DND-41 (cell line): Measurements from ENCODE around the gene PDPN.

Source experiments
- EZH2 ChIP-seq: IDR thresholded peaks from 3 replicates; pipeline ENCODE4 v1.6.1; 2012; ENCODE audit warnings: borderline replicate concordance, low read depth, mild to moderate bottlenecking, moderate library complexity, low read length, inconsistent platforms; ENCODE audit not compliant: severe bottlenecking
- TF ChIP-seq, protein P1 (sequence below): IDR thresholded peaks from 2 replicates; pipeline ENCODE4 v1.5.1; 2012; ENCODE audit warnings: borderline replicate concordance, low read length, moderate library complexity, mild to moderate bottlenecking; ENCODE audit not compliant: poor library complexity, severe bottlenecking; ENCODE audit errors: extremely low read depth

DNA sequence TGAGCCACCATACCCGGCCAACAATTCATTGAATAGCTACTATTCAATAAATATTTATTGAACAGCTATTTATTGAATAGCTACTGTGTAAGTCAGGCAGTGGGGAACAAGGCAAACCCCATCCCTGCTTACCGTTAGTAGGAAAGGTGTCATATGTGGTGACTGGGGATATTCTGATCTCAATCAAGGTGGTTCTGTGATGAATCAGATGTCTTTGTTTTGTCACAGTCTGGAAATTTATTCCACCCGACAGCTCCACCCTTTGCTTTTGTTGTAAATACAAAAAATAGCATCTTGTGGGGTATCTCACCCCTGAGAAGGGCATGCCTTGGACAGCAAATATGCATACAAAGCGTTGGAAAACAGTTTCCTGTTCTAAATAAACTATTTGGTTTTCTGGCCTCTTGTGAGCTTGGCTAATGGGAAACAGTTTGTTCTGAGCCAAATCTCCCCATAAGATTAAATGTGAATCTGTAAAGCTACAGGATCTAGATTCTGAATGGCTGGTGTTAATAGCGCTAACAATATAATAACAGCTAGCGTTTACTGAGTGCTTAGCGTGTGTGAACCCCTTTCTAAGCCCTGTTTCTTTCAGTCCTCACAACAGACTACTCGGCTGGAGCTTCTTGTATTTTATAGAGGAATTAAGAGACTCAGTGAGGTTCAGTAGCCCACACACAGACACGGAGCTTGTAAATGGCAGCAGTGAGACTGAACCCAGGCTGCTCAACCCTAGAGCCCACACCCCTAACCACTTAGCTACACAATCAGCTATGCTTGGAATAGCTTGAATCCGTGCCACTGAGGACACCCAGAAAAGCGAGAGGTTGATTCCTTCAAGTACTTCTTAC lies 5.5 kb downstream of the PDPN start:
- TF ChIP-seq, protein P1, sequence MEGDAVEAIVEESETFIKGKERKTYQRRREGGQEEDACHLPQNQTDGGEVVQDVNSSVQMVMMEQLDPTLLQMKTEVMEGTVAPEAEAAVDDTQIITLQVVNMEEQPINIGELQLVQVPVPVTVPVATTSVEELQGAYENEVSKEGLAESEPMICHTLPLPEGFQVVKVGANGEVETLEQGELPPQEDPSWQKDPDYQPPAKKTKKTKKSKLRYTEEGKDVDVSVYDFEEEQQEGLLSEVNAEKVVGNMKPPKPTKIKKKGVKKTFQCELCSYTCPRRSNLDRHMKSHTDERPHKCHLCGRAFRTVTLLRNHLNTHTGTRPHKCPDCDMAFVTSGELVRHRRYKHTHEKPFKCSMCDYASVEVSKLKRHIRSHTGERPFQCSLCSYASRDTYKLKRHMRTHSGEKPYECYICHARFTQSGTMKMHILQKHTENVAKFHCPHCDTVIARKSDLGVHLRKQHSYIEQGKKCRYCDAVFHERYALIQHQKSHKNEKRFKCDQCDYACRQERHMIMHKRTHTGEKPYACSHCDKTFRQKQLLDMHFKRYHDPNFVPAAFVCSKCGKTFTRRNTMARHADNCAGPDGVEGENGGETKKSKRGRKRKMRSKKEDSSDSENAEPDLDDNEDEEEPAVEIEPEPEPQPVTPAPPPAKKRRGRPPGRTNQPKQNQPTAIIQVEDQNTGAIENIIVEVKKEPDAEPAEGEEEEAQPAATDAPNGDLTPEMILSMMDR, result no peak
- no peak for TF ChIP-seq EZH2
